ENCODE results near the gene CLEC19A.

The CLEC19A gene

GRCh38 chr16:19285431-19285830 is at the start of gene CLEC19A:
TSS of gene CLEC19A (plus strand) at chr16:19285731. CDS start at chr16:19285852, 121 bp downstream.
- no peak for DNase-seq

DNA sequence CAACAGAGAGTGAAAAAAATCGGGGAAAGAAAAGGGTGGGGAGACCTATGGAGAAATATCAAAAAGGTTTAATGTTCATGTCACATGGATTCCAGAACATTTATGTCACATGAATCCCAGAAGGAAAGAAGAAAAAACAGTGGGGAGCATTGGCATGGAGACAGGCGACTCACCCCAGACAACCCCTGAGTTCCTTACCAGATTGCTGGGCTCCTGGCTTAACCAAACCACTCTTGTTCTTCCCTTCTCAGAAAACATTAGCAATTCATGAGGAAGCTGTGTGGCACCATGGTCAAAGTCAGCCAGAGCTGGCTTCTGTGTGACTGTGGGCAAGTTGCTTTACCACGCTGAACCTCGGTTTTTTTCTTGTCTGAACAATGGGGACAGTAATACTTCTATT is 49.6 kb upstream of the CLEC19A start:
- no peak for DNase-seq

DNA sequence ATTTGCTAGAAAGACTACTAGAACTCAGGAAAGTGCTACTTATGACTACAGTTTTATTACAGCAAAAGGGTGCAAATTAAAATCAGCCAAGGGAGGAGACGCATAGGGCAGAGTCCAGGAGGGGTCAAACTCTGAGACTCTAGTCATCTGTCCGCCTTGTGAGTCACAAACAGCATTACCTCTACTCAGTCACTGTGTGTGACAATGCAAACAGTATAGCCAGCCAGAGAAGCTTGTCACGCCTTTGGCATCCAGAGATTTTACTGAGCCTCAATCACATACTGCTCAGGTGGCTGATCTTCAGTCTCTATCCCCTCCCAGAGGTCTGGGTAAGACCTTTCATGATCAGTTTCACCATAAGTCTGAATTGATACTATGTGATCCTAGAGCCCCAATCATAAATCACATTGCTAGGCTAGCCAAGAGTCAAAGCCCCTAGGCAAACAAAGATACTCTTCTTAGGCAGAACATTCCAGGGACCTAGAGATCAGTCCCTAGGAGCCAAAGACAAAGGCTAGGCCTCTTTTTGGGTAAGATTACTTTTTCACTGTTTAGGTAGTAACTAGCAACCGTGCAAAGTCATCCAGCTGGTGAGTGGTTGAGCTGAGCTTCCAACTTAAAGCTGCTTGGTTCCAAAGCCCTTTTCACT is 48.8 kb upstream of the CLEC19A start:
- no peak for DNase-seq

DNA sequence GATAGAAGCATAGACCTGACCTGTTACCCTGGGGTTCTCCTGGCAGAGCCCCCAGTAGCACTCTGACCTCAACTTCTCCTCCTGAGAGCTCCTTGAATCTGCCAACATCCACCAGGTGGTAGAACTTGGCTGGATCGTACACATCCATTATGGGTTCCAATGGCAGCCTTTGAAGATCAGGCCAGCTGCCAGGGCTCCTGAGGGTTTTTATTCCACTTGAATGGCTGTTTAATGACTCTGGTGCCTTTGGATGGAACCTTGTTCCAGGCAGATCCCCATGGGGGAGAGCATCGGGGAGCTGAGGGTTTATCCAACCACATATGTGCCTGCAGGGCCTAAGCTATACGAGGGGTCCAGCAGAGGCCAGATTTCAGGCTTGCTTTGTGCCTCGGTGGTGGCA is 47.1 kb upstream of the CLEC19A start:
- DNase-seq, result no peak

GRCh38 chr16:19239511-19240155 is 45.9 kb upstream of the CLEC19A start:
- no peak for DNase-seq

DNA sequence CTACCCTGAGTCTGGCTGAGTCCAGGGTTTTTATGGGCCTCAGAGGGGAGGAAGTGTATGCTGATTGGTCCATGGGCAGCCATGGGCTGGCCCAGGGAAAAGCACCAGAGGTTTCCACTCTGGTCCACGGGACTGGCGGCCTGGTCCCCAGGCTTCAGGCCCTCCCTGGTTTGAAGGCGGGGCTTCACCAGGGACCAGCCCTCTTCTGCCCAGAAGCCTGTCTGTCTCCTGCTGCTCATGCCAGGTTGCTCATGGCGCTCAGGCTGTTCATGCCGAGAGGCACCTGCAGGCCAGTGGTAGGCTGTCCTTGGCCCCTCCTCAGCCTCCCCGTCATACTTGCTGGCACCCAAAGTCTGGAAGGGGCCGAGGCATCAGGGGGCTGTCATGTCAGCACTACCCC is 45.0 kb upstream of the CLEC19A start:
- no peak for DNase-seq

GRCh38 chr16:19241512-19241911 is 44.0 kb upstream of the CLEC19A start:
- DNase-seq, result no peak

DNA sequence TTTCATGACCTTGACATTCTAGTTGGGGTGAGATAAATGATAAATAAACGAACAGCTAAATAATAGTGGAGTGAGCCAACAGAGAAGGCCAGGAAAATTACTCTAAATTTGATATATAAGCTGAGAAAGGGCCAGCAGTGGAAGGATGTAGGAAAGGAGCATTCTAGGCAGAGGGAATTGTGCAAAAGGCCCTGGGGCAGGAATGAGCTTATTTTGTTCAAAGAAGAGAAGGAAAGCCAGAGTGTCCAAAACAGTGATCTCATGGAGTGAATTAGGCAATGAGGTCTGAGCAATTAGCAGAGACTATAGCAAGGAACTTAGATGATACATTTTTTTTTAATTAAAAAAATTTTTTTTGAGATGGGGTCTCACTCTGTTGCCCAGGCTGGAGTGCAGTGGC is 43.3 kb upstream of the CLEC19A start:
- no peak for DNase-seq

GRCh38 chr16:19242987-19243575 is 42.5 kb upstream of the CLEC19A start:
- no peak for DNase-seq

DNA sequence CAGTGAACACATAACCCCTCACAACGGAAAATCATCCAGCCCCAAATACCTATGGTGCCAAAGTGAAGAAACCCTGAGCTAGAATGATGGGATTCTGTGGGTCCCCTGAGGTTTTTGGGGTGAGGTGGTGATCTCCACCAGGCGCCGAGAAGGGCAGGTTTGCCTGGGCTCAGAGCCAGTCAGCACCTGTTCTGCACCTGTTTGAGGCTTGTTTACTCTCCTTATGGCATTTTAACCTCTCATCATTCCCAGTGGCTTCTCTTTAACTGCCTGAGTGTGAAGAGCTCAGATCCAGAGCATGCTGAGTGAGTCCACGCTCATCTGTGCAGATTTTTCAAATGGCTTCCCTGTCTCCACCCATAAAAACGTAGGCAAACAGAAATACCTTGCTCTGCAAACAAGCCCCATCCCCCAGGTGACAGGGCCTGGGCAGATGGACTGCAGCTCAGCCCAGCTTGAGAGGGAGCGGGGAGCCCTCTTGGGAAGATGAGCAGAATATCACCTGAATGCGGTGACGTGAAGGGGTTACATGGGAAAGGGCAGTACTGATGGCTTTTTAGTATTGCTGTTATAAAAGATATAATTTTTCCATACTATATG is 40.1 kb upstream of the CLEC19A start:
- no peak for DNase-seq

- DNase-seq, result no peak
Observed at GRCh38 chr16:19252904-19253303, 32.6 kb upstream of the CLEC19A start.

DNA sequence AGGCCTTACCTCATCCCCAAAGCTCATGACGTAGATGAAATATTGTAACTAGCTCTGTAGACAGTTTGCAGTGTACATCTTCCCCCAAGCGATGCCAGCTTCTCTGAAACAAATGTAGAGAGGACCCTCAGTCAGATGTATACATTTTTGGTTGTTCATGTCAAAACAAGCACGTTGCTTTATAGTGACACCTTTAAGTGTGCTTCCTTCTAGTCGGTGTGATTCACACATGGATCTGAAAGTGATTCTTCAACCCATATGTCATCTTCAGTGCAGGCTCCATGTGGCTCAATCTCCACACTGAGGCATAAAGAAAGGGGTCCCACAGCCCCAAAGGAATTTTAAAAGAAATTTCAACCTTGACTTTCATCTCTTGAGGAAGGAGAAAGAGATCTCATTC is 30.9 kb upstream of the CLEC19A start:
- no peak for DNase-seq

DNA sequence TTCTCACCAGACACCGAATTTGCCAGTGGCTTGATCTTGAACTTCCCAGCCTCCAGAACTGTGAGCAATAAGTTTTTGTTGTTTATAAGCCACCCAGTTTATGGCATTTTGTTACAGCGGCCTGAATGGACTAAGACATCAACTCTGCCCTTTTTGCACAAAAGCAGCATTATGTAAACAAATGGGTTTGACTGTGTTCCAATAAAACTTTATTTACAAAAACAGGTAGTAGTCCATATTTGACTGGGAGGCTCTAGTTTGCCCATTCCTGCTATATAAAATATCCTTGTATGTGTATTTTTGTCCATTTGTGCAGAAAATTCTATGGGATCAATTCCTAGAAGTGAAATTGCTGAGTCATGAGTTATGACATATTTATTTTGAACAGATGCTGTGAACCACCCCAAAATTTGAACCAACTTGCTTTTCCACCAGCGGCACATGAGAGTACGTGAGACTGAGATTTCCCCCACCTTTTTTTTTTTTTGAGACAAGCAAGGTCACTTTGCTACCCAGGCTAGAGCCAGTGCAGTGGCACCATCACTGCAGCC is 21.3 kb upstream of the CLEC19A start:
- no peak for DNase-seq

DNA sequence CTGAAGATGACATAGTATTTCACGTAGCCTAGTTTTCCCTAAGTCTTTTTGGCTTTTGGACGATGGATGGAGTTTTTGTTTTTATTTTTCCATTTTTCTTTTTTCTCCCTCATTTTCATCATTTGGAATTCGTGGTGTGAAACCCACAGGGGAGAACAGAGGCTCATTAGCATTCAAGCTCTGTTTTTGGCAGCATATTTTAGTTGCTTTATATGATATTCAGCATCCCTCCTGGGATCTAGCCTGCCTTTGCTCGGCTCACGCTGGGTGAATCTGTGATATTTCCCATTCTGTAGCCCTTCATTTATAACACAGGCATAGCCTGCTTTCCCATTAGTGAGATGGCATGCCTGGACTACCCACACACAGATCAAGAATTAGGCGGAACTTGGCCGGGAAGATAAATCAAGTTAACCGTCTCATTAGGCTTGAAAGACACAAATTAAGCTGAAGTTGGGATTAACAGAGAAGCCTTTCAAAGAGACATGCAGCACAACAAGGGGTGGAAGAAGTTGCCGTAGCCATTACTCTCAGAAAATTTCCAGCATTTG is 20.1 kb upstream of the CLEC19A start:
- no peak for DNase-seq

- no peak for DNase-seq
Observed at GRCh38 chr16:19266774-19267173, 18.8 kb upstream of the CLEC19A start.

- DNase-seq, result no peak
Observed at GRCh38 chr16:19269098-19269497, 16.4 kb upstream of the CLEC19A start.

DNA sequence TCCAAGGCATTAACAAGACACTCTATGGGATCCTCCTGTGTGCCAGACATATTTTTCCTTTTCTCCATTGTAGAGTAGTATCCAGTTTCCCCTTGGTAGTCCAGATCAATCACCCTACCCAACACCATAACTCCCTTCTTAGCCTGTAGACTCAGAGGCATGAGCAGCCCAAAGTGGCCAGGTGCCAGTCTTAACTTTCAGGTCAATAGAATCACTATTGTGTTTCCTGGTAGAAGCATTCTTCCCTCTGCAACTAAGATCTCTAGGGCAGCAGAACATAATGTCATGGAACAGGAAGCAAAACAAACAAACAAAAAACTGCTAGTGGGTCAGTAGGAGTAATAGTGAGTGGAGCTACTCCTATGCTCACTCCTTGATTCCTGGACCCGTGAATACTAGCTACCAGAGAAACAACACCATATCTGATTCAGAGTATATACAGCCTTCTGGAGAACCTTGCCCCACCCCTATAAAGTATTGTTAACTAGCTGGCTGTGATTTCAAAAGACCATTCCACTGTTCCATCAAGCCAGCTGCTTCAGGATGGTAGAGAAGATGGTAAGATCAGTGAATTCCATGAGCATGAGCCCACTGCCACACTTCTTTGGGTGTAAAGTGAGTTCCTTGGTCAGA is 11.2 kb upstream of the CLEC19A start:
- DNase-seq, result no peak

DNA sequence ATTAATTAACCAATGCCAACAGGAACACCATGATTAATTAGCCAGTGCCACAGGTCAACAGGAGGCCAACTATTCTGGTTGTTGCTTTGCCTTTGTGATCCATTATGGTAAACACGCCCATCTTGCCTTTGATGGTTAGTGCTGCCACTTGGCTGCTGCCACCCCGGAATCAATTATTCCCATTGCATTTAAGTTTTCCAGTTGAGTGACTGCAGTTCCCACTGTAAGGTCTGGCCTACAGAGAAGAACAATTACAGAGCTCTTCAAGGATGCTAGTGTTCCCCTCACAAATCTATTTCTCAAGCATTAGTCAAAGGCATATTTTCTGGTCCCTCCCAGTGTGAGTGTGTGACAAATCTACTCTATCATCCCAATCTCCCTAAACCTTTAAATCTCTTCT is 7.1 kb upstream of the CLEC19A start:
- no peak for DNase-seq

- DNase-seq, result no peak
Observed at GRCh38 chr16:19281246-19281645, 4.3 kb upstream of the CLEC19A start.

DNA sequence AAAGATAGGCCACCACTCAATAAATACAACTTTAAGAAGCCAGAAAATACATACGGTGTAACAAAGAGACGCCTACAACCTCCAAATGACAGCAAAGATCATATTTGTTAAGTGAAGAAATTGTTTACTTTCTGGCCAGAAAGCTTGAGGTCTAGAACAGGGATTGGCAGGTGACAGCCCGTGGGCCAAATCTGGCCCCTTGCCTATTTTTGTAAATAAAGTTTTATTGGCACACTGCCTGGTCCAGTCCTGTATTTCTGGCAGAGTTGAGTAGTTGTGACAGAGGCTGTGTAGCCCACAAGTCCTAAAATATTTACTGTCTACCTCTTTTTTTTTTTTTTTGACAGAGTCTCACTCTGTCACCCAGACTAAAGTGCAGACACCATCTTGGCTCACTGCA is 3.4 kb upstream of the CLEC19A start:
- DNase-seq, result no peak

GRCh38 chr16:19283637-19284036 is 1.9 kb upstream of the CLEC19A start:
- DNase-seq, result no peak

DNA sequence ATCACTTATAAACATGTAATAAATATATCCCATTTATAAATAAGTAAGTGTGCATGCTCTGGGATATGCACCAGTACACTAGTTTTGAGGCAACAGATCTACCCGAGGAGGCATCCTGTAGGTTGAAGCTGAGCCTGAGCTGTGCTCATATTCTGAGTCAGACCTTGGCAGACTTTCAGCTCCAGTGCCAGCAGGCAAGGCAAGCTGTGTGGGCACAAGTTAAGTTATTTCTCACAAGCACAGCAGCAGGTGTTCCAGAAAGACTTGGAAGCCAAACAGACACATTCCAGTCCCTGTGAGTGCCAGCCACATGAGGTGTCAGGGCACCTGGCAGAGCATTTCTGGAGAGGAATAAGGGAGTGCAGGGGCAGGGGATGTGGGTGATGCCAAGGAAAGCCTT is 1.3 kb upstream of the CLEC19A start:
- no peak for DNase-seq

GRCh38 chr16:19286827-19287226 is 1.3 kb downstream of the CLEC19A start:
- no peak for DNase-seq

All from fibroblast of skin of right quadriceps (primary cell).